ENCODE data around the gene RNF14.

- no peak for TF ChIP-seq CTCF (IDR thresholded peaks at IDR 0.05)
- TF ChIP-seq POLR2A (IDR thresholded peaks at IDR 0.05), result no peak
Measured at GRCh38 chr5:141963701-141964100, 5.2 kb upstream of the RNF14 start.
